Activated naive CD4-positive, alpha-beta T cell treated with anti-CD3 and anti-CD28 coated beads, Interleukin-2, amount 10 ng/mL, durations not matched to agents 7 days and 5 days (primary cell): ENCODE data around the gene DDB1.
"Not testable (repeated sequence)": the region's sequence is repeated elsewhere in the genome, so short reads cannot be mapped to it uniquely, and the experiment has no call there.

Experiments used
- CTCF ChIA-PET: fragments of 350-600 bp; sonication (Branson Sonifier 250); formaldehyde crosslinking; loops from one replicate; lab custom pipeline; 2021; ENCODE audit warnings: antibody characterized with exemption; lab: Charles Lee
- DNase-seq: peaks from one replicate; pipeline ENCODE4 v3.0.0-alpha.2; 2020
- H3K27ac Mint-ChIP-seq: one replicate; pipeline ENCODE4 v1.8.0; 2021; ENCODE audit warnings: mild to moderate bottlenecking, moderate library complexity, mixed read lengths
- H3K27me3 Mint-ChIP-seq: one replicate; pipeline ENCODE4 v1.8.0; 2021; ENCODE audit warnings: mild to moderate bottlenecking, mixed read lengths
- H3K36me3 Mint-ChIP-seq: one replicate; pipeline ENCODE4 v1.8.0; 2021; ENCODE audit warnings: mixed read lengths
- H3K4me1 Mint-ChIP-seq: one replicate; pipeline ENCODE4 v1.8.0; 2021; ENCODE audit warnings: mixed read lengths
- H3K4me3 Mint-ChIP-seq: one replicate; pipeline ENCODE4 v1.8.0; 2021; ENCODE audit warnings: mild to moderate bottlenecking, moderate library complexity, mixed read lengths
- H3K9me3 Mint-ChIP-seq: one replicate; pipeline ENCODE4 v1.8.0; 2021; ENCODE audit warnings: mixed read lengths

DDB1 gene

GRCh38 chr11:61250796-61251765 lies 81.8 kb downstream of the DDB1 start:
- not testable (repeated sequence) for H3K27ac Mint-ChIP-seq, H3K4me1 Mint-ChIP-seq, H3K9me3 Mint-ChIP-seq, H3K4me3 Mint-ChIP-seq, H3K36me3 Mint-ChIP-seq, DNase-seq
- peaks cover 16% of the 10 kb centered on the region for H3K27me3 Mint-ChIP-seq
- CTCF ChIA-PET = interaction anchor here (0.7 to 5.3 kb wide), 5 partner anchors 85 to 266 kb away, joined by 3 to 65 read pairs (median 3); no protein-coding TSS in a partner anchor
